GM12878 (cell line): ENCODE data around the gene SCLT1. TPM values are rescaled to one million over a fixed set of nuclear protein-coding genes. Genes with fewer than 3 reads are reported as not detected.

Experiments
- ATAC-seq: fragments of 200-7000 bp; cut with Tn5 transposase; 3 replicates; pipeline ENCODE4 v1.9.1; 2020; ENCODE audit warnings: mild to moderate bottlenecking, moderate library complexity
- BruUV-seq: library from RNA; stranded (reverse); fragments of 400-500 nt; replicated peaks from 2 replicates; lab custom pipeline; 2021; lab: Mats Ljungman, UMichigan
- CTCF ChIA-PET: fragments of 300-600 bp; sonication (Branson Sonifier 250); formaldehyde crosslinking; extraction: SDS; loops from one replicate; lab custom pipeline; 2021; ENCODE audit warnings: inconsistent platforms; lab: Yijun Ruan, JAX
- POLR2A ChIA-PET: fragments of 350-600 bp; formaldehyde crosslinking; extraction: SDS; loops from one replicate; lab custom pipeline; 2021; ENCODE audit warnings: inconsistent platforms; lab: Charles Lee
- RAD21 ChIA-PET: fragments of 300-600 bp; sonication (Branson Sonifier 250); formaldehyde crosslinking; loops from one replicate; lab custom pipeline; 2023; ENCODE audit warnings: antibody characterized with exemption; ENCODE audit not compliant: unreplicated experiment; lab: Charles Lee
- SMC1A ChIA-PET: fragments of 300-600 bp; sonication (Branson Sonifier 250); formaldehyde crosslinking; loops from one replicate; lab custom pipeline; 2023; ENCODE audit not compliant: unreplicated experiment, uncharacterized antibody; lab: Charles Lee
- DNase-seq: peaks from one replicate; pipeline ENCODE4 v3.0.0-alpha.2; 2011; ENCODE audit warnings: low read depth, low spot score
- FAIRE-seq: peaks from 3 replicates; lab custom pipeline; 2011; peaks lifted over from hg19 to GRCh38; lab: Jason Lieb, UNC
- H2AFZ ChIP-seq: 2 replicates; pipeline ENCODE4 v1.6.0; 2011; ENCODE audit warnings: low read depth, low read length, control low read depth; ENCODE audit not compliant: control insufficient read depth
- H3K27ac ChIP-seq: 2 replicates; pipeline ENCODE4 v1.5.1; 2011; ENCODE audit warnings: control low read depth; ENCODE audit not compliant: control insufficient read depth, insufficient read depth
- H3K27me3 ChIP-seq, 2 experiments: replicated peaks in 1 of 2; 2 replicates each; pipeline versions ENCODE4 v1.6.0 to v1.6.1; 2011; ENCODE audit warnings: low read length in 1 of 2; ENCODE audit not compliant: control insufficient read depth in 2 of 2, insufficient read depth in 2 of 2
- H3K36me3 ChIP-seq, 2 experiments: 2 replicates each; pipeline ENCODE4 v1.5.1; 2011; ENCODE audit warnings: low read length in 1 of 2; ENCODE audit not compliant: control insufficient read depth in 2 of 2, insufficient read depth in 2 of 2
- H3K4me1 ChIP-seq: 2 replicates; pipeline ENCODE4 v1.6.1; 2011; ENCODE audit warnings: mild to moderate bottlenecking, low read length, moderate library complexity, mixed read lengths; ENCODE audit not compliant: control insufficient read depth, insufficient read depth
- H3K4me2 ChIP-seq: 2 replicates; pipeline ENCODE4 v1.6.0; 2011; ENCODE audit warnings: control low read depth; ENCODE audit not compliant: control insufficient read depth, insufficient read depth
- H3K4me3 ChIP-seq: fragments of 200-600 bp; sonication (generic); 2 replicates; pipeline ENCODE4 v1.5.1; 2016
- H3K79me2 ChIP-seq: 2 replicates; pipeline ENCODE4 v1.6.0; 2011; ENCODE audit warnings: low read length; ENCODE audit not compliant: control insufficient read depth, insufficient read depth
- H3K9ac ChIP-seq: 2 replicates; pipeline ENCODE4 v1.8.0; 2011; ENCODE audit warnings: low read length, control low read depth, mixed read lengths; ENCODE audit not compliant: control insufficient read depth, insufficient read depth
- H3K9me3 ChIP-seq: replicated peaks from 3 replicates; pipeline ENCODE4 v1.5.1; 2011; ENCODE audit warnings: mild to moderate bottlenecking, low read length; ENCODE audit not compliant: control insufficient read depth, insufficient read depth
- H4K20me1 ChIP-seq: 2 replicates; pipeline ENCODE4 v1.6.0; 2011; ENCODE audit not compliant: control insufficient read depth, insufficient read depth
- WRNIP1 ChIP-seq: IDR thresholded peaks from 2 replicates; pipeline ENCODE4 v1.6.1; 2011; ENCODE audit warnings: low read depth, low read length, improper control_type of control experiment, borderline replicate concordance
- ZNF384 ChIP-seq: IDR thresholded peaks from 2 replicates; pipeline ENCODE4 v1.6.1; 2012; ENCODE audit warnings: low read depth, mild to moderate bottlenecking, low read length, improper control_type of control experiment, borderline replicate concordance
- WGBS: methylation state at CpG from one replicate; pipeline ENCODE4 v1.1.6; 2016; ENCODE audit warnings: low lambda C conversion rate; ENCODE audit not compliant: insufficient replicate concordance, insufficient coverage; ENCODE audit errors: missing lambda C conversion rate; 5-methylcytosine and 5-hydroxymethylcytosine counted together
- in situ Hi-C: fragments of 300-500 bp; cut with MboI; formaldehyde crosslinking; loops from 9 replicates; pipeline ENCODE4 v1.14.3; 2018; ENCODE audit warnings: mixed read lengths
- intact Hi-C: fragments of 100-400 bp; cut with micrococcal nuclease; formaldehyde crosslinking; loops from one replicate; pipeline ENCODE4 v1.14.2; 2022; ENCODE audit not compliant: unreplicated experiment
- polyA plus RNA-seq, 11 experiments: library from polyadenylated mRNA; depleted of rRNA in 4 of 11; unstranded in 6 of 11; stranded (reverse) in 5 of 11; fragments of >200 nt; fragmentation: Nextera tagmentation in 4 of 11; fragmentation: Illumina TruSeq in 1 of 11; extraction: Ambion mirVana in 4 of 11; extraction: Trizol in 1 of 11; gene quantifications; 1 replicate in 1 of 11; 2 replicates in 10 of 11; pipeline versions ENCODE4 v1.2.1 to v1.2.3, GENCODE V29; 2011 to 2016; ENCODE audit warnings: inconsistent platforms in 2 of 11, missing spikeins in 2 of 11, low read depth in 1 of 11
- total RNA-seq, 4 experiments: library from RNA; depleted of rRNA in 3 of 4; stranded (reverse); fragments of >200 nt in 3 of 4; fragmentation: Illumina TruSeq in 1 of 4; extraction: Trizol in 1 of 4; gene quantifications; 2 replicates each; pipeline versions ENCODE4 v1.2.1 to v1.2.3, GENCODE V29; 2013 to 2021
- TF ChIP-seq, protein P1 (sequence below): IDR thresholded peaks from 2 replicates; pipeline ENCODE4 v1.6.1; 2012; ENCODE audit warnings: improper control_type of control experiment, low read depth, low read length; ENCODE audit not compliant: insufficient replicate concordance
- TF ChIP-seq, protein P2 (sequence below): fragments of 450-650 bp; IDR thresholded peaks from 2 replicates; pipeline ENCODE4 v1.6.1; 2017; ENCODE audit warnings: borderline replicate concordance

SCLT1 gene
- total and polyA plus RNA-seq, 10 of the 15 experiments (the other 5 are each of a cell fraction or from before 2014, with no cell fraction given): 7.8 to 31.4 (median 19.6) TPM

- no TSS peak for BruUV-seq
- Histone ChIP-seq H4K20me1 (no peaks in the 10 kb centered on the region), H3K9ac (no peak overlapping the region), H3K4me2 (no peak overlapping the region)
- DNase-seq (no peak), FAIRE-seq (no peak), ATAC-seq (no peak)
- 95% methylated on average over 5 of the region's 5 CpGs for WGBS
- intact Hi-C loops: no loop called here
- CTCF ChIA-PET: interaction anchor here (0.7 kb wide), 1 partner anchor 722 kb away, joined by 3 read pairs; no protein-coding TSS in a partner anchor
- TF ChIP-seq, protein P1, sequence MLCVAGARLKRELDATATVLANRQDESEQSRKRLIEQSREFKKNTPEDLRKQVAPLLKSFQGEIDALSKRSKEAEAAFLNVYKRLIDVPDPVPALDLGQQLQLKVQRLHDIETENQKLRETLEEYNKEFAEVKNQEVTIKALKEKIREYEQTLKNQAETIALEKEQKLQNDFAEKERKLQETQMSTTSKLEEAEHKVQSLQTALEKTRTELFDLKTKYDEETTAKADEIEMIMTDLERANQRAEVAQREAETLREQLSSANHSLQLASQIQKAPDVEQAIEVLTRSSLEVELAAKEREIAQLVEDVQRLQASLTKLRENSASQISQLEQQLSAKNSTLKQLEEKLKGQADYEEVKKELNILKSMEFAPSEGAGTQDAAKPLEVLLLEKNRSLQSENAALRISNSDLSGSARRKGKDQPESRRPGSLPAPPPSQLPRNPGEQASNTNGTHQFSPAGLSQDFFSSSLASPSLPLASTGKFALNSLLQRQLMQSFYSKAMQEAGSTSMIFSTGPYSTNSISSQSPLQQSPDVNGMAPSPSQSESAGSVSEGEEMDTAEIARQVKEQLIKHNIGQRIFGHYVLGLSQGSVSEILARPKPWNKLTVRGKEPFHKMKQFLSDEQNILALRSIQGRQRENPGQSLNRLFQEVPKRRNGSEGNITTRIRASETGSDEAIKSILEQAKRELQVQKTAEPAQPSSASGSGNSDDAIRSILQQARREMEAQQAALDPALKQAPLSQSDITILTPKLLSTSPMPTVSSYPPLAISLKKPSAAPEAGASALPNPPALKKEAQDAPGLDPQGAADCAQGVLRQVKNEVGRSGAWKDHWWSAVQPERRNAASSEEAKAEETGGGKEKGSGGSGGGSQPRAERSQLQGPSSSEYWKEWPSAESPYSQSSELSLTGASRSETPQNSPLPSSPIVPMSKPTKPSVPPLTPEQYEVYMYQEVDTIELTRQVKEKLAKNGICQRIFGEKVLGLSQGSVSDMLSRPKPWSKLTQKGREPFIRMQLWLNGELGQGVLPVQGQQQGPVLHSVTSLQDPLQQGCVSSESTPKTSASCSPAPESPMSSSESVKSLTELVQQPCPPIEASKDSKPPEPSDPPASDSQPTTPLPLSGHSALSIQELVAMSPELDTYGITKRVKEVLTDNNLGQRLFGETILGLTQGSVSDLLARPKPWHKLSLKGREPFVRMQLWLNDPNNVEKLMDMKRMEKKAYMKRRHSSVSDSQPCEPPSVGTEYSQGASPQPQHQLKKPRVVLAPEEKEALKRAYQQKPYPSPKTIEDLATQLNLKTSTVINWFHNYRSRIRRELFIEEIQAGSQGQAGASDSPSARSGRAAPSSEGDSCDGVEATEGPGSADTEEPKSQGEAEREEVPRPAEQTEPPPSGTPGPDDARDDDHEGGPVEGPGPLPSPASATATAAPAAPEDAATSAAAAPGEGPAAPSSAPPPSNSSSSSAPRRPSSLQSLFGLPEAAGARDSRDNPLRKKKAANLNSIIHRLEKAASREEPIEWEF: no peak
- TF ChIP-seq, protein P2, sequence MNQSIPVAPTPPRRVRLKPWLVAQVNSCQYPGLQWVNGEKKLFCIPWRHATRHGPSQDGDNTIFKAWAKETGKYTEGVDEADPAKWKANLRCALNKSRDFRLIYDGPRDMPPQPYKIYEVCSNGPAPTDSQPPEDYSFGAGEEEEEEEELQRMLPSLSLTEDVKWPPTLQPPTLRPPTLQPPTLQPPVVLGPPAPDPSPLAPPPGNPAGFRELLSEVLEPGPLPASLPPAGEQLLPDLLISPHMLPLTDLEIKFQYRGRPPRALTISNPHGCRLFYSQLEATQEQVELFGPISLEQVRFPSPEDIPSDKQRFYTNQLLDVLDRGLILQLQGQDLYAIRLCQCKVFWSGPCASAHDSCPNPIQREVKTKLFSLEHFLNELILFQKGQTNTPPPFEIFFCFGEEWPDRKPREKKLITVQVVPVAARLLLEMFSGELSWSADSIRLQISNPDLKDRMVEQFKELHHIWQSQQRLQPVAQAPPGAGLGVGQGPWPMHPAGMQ: no peak
- no peak for TF ChIP-seq WRNIP1
- no peak for TF ChIP-seq ZNF384
- TF ChIP-seq, all 136 proteins: peak for 0
- Histone ChIP-seq H3K4me1 (no peaks in the 10 kb centered on the region), H3K36me3 (no peaks in the 10 kb centered on the region; a peak in 1 of 4 replicates), H3K27ac (no peak overlapping the region), H3K9me3 (peaks cover 3% of the 10 kb centered on the region), H3K4me3 (no peak overlapping the region), H3K79me2 (no peaks in the 10 kb centered on the region), H3K27me3 (no peaks in the 10 kb centered on the region), H2AFZ (no peak overlapping the region)
- in situ Hi-C loops: no loop called here
- POLR2A ChIA-PET: no interaction called here
- SMC1A ChIA-PET: interaction anchor here (0.9 to 1.0 kb wide), 2 partner anchors 36 to 167 kb away, joined by 3 to 4 read pairs; no protein-coding TSS in a partner anchor
- RAD21 ChIA-PET: no interaction called here
Measured at GRCh38 chr4:128924951-128925350, 168.4 kb downstream of the SCLT1 start.
